ENCODE results near the gene ABCC10.
"Not testable (repeated sequence)": the region's sequence is repeated elsewhere in the genome, so short reads cannot be mapped to it uniquely, and the experiment has no call there.

ABCC10 gene

DNA sequence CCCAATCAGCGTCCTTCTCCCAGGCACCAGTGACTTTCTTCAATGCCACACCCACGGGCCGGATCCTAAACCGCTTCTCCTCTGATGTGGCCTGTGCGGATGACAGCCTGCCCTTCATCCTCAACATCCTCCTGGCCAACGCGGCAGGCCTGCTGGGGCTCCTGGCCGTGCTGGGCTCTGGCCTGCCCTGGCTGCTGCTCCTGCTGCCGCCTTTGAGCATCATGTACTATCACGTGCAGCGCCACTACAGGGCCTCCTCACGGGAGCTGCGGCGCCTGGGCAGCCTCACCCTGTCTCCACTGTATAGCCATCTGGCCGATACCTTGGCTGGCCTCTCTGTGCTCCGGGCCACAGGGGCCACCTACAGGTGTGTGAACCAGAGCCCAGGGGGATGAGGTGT is 18.2 kb downstream of the ABCC10 start:
- DNase-seq = no peak

DNA sequence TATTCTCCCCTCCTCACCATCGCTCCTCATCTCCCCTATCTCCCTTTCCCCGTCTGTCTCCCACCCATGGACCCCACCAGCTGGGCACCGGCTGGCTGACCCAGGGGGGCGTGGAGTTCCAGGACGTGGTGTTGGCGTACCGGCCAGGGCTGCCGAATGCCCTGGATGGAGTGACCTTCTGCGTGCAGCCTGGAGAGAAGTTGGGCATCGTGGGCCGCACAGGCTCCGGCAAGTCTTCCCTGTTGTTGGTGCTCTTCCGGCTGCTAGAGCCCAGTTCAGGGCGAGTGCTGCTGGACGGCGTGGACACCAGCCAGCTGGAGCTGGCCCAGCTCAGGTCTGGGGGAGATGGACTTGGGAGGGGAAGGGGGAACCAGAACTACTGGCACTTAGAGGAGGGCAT is 20.3 kb downstream of the ABCC10 start:
- no peak for DNase-seq

GRCh38 chr6:43448916-43449315 is 21.6 kb downstream of the ABCC10 start:
- no peak for DNase-seq

- no peak for DNase-seq
These were observed 23.4 kb downstream of the ABCC10 start for GRCh38 chr6:43450699-43451131.

GRCh38 chr6:43451348-43451747 is 24.0 kb downstream of the ABCC10 start:
- no peak for DNase-seq

- DNase-seq = no peak
These were observed 24.6 kb downstream of the ABCC10 start for GRCh38 chr6:43451939-43452338.

DNA sequence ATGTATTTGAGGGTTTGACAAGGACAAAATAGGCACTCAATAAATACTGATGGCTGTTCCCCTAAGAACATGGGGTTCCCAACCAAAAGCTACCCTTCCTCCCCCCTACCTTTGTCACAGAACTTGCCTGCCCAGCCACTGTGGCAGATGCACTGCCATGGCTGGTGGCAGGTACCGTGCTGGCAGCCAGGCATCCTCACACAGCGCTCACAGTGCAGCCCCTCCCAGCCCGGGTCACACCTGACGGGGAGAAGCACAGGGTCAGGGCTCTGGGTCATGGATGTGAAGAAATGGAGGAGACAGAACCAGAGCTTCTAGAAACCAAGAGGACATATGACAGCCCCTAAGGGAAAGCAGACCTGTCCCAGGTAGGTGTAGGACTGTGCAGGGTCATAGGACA is 25.6 kb downstream of the ABCC10 start:
- no peak for DNase-seq

- DNase-seq = no peak
These were observed 26.5 kb downstream of the ABCC10 start for GRCh38 chr6:43453831-43454230.

DNA sequence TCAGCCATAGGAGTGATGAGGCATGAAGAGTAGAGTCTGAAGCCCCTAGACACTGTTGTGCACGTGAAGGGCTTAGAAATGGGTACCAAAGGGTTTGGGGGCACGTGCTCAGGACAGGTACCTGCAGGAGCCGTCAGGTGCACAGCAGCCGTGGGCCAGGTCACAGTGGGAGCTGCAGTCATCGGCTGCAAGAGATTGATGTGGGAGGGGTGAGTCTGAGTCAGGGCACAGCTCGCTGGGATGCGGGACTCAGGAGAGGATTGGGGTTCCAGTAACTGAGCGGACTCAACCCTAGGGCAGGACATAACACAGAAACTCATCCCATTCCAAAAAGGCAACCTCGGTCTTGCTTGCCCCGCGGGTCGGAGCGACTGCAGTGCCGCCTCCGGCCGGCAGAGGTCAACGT is 27.0 kb downstream of the ABCC10 start:
- peak; percentile 57 for DNase-seq

GRCh38 chr6:43454696-43455530 is 27.6 kb downstream of the ABCC10 start:
- no peak for DNase-seq

DNA sequence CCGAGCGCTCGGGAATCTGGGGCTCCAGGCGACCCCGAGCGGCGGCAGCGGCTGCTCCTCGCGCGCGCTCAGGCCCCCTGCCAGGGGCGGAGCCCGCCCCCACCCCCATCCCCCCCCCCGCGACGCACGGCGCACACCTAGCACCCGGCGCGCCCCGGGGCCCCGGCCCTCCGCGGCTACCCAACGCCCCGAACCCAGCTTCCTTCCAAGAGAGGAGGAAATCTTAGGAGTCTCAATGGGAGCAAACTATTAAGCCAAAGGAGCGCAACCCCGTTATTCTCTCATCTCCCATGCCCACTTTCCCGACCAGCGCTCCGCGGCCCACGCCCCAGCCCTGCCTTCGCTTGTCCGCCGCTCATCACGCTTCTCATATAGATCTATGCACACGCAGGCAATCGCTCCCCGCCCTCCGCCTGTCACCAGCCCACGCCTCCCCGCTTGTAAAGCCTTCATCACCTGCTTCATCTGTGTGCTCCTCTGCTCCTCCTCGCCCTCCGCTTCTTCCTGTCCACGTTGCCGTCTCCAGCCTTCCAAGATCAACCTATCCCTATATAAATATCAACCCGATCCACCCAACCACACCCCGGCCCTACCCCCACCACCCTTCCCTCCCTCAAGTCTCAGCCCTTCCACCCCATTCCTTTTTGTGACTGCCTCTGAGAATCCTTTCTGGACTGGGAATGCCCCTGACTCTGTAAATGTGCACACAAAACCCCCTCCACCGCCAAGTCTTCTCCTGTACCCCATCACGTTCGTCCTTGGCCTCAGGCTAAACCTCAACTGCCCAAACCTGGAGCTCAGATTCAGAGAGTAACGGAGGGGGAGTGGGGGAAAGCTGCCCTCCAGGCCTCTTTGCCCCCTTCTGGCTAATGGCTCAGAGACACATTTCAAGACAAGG is 28.4 kb downstream of the ABCC10 start, which contains the start of gene DLK2:
Gene DLK2, minus strand, starts transcription at position 18 of the 898 bp plus-strand sequence. CDS start 723 bp downstream, outside the sequence.
- peak; percentile 48 for DNase-seq

DNA sequence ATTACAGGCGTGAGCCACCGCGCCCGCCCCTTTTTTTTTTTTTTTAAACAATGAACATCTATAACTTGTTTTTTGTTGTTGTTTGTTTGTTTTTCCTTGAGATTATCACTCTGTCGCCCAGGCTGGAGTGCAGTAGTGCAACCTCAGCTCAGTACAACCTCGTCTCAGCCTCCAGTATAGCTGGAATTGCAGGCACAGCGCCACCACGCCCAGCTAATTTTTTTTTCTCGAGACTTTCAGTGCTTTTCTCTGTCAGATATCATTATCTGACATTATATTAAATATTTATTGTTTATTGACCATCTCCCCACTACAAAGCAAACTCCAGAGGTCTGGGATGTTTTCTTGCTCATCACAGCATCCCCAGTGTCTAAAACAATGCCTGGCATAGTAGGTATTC is 30.3 kb downstream of the ABCC10 start:
- no peak for DNase-seq

DNA sequence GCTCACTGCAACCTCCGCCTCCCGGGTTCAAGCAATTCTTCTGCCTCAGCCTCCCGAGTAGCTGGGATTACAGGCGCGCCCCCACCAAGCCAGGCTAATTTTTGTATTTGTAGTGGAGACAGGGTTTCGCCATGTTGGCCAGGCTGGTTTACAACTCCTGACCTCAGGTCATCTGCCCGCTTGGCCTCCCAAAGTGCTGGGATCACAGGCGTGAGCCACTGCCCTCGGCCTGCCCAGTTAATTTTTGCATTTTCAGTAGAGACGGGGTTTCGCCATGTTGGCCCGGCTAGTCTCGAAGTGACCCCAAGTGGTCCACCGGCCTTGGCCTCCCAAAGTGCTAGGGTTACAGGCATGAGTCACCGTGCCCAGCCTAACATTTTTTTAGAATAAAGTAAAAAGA is 30.8 kb downstream of the ABCC10 start:
- not testable (repeated sequence) for DNase-seq

GRCh38 chr6:43459535-43459934 is 32.2 kb downstream of the ABCC10 start:
- no peak for DNase-seq

DNA sequence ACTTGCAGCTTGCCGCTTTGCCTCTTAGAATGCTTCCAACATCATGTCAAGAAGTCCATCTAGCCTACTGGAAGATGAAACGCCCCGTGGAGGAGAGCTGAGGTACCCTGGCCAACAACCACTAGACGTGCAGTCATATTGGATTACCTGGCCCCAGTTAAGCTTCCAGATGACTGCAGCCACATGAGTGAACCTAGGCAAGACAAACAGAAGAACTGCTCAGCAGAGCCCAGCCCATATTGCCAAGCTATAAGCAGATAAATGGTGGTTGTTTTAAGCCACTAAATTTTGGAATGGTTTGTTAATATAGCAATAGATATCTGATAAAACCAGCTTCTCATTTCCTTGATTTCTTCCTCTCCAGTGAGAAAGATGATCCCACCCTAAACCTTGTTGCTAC is 32.7 kb downstream of the ABCC10 start:
- DNase-seq = no peak

GRCh38 chr6:43461936-43462335 is 34.6 kb downstream of the ABCC10 start:
- DNase-seq = no peak

- no peak for DNase-seq
These were observed 37.0 kb downstream of the ABCC10 start for GRCh38 chr6:43464337-43464736.

DNA sequence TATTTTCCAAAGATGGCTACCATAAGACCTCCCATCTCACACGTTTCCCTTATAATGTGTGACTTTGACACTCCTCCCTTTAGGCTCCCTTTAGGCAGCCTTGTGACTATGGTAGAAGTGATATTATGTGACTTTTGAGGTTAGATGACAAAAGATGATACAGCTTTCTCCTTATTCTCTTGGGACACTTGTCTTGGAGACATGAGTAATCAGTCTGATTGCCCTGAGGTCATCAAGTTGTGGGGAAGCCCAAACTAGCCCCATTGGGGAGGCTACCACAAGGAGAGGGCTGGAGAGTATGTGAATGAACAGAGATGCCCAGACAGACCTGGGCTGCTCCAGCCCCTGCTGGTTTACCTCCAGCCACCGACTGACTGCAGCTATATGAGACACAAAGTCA is 38.6 kb downstream of the ABCC10 start:
- no peak for DNase-seq

DNA sequence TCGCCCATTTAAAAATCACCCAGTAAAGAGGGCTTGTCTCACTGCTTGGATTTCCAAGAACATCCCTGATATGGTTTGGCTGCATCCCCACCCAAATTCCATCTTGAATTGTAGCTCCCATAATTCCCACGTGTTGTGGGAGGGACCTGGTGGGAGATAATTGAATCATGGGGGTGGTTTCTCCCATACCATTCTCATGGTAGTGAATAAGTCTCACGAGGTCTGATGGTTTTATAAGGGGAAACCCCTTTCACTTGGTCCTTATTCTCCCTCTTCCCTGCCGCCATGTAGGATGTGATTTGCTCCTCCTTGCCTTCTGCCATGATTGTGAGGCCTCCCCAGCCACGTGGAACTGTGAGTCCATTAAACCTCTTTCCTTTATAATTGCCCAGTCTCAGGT is 39.9 kb downstream of the ABCC10 start:
- DNase-seq = not testable (repeated sequence)

GRCh38 chr6:43467752-43468151 is 40.4 kb downstream of the ABCC10 start:
- DNase-seq = no peak

GRCh38 chr6:43468240-43468639 is 40.9 kb downstream of the ABCC10 start:
- no peak for DNase-seq

DNA sequence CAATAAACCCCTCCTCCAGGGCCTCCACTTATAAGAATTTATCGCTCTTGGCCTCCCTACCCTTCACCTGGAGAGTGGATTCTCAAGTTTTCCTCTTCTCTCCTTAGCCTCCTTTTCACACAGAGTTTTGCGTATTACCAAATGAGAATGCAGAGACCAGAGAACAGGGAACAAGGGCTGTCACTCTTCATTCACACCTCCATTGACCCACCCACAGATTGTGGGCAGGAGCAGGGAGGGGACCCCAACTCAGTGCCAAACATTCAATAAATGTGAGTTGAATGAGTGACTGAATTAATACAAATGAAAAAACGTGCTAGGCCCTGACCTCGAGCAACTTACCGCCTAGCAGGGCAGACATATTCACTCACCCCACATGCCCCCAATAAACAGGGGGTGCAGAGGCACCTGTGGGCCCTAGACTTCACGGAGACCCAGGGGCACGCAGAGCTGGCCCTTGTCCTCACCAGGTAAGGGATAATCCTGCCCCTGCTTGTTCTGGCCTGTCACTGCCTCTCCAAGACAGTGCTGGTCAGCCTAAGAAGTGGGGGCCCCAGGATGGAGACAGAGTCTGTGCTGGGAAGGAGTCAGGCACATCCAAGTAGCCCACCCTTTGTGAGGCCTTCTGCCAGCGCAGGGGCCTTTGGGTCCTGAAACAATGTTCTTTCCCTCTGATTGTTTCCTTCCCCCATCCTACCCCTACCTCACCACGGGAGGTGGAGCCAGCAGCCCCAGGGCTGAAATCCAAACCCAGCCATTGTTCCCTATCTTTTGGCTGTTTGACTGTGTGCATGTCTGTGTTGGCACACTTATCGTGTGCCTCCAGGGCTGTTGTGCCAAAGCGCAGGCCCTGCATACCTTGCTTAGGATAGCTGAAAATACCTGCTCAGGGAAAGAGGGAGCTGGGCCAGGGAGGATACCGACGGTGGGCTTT is 41.7 kb downstream of the ABCC10 start:
- no peak for DNase-seq

DNA sequence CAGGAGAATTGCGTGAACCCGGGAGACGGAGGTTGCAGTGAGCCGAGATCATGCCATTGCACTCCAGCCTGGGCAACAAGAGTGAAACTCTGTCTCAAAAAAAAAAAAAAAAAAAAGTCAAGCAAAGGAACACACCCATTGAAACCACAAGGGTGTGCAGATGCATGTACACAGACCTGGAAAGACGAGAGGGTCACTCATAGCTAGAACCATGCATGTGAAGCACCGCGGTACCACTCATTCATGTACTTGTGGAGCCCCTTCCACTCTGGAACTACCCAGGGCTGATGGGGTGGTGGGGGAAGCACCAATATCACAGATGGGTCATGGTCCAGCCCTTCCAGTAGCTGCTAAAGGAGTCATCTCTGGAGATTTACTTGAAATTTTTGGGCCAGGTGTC is 42.6 kb downstream of the ABCC10 start:
- DNase-seq = no peak

Data from NCI-H1105 treated with DMSO at 0.1 percent for 48 hours (cell line).